GM23338 (cell line): ENCODE measurements around the gene MMP26. TPM values are rescaled to one million over a fixed set of nuclear protein-coding genes. Genes with fewer than 3 reads are reported as not detected.

Source experiments
- ATAC-seq: fragments of 200-7000 bp; cut with Tn5 transposase; 3 replicates; pipeline ENCODE4 v1.9.1; 2020
- DNase-seq: peaks from one replicate; pipeline ENCODE4 v3.0.0-alpha.2; 2015; ENCODE audit warnings: low spot score
- H2AFZ ChIP-seq: fragments of 200-600 bp; sonication (generic); 2 replicates; pipeline ENCODE4 v1.8.0; 2016; ENCODE audit warnings: antibody characterized with exemption, mild to moderate bottlenecking, moderate library complexity
- H3F3A ChIP-seq: fragments of 200-600 bp; sonication (generic); replicated peaks from 2 replicates; pipeline ENCODE4 v1.8.0; 2017; ENCODE audit warnings: antibody characterized with exemption, mixed run types, low read depth
- H3K27ac ChIP-seq: fragments of 200-600 bp; sonication (generic); 2 replicates; pipeline ENCODE4 v1.6.1; 2016; ENCODE audit warnings: low read depth
- H3K27me3 ChIP-seq: fragments of 200-600 bp; sonication (generic); 2 replicates; pipeline ENCODE4 v1.8.0; 2016; ENCODE audit warnings: mild to moderate bottlenecking, mixed run types, moderate library complexity; ENCODE audit not compliant: insufficient read depth
- H3K36me3 ChIP-seq: fragments of 200-600 bp; sonication (generic); 2 replicates; pipeline ENCODE4 v1.8.0; 2016; ENCODE audit warnings: mild to moderate bottlenecking; ENCODE audit not compliant: insufficient read depth
- H3K4me1 ChIP-seq: fragments of 200-600 bp; sonication (generic); 2 replicates; pipeline ENCODE4 v1.8.0; 2016; ENCODE audit warnings: mild to moderate bottlenecking, moderate library complexity; ENCODE audit not compliant: insufficient read depth
- H3K4me2 ChIP-seq: fragments of 200-600 bp; sonication (generic); 2 replicates; pipeline ENCODE4 v1.7.1; 2017; ENCODE audit warnings: mixed run types
- H3K4me3 ChIP-seq: fragments of 200-600 bp; sonication (generic); 2 replicates; pipeline ENCODE4 v1.6.1; 2016; ENCODE audit warnings: mixed run types
- H3K79me2 ChIP-seq: fragments of 200-600 bp; sonication (generic); replicated peaks from 2 replicates; pipeline ENCODE4 v1.8.0; 2017; ENCODE audit warnings: mild to moderate bottlenecking; ENCODE audit not compliant: insufficient read depth
- H3K9me2 ChIP-seq: fragments of 200-600 bp; sonication (generic); 2 replicates; pipeline ENCODE4 v1.8.0; 2017; ENCODE audit not compliant: insufficient read depth
- H4K20me1 ChIP-seq: fragments of 200-600 bp; sonication (generic); replicated peaks from 2 replicates; pipeline ENCODE4 v1.8.0; 2017; ENCODE audit warnings: mild to moderate bottlenecking; ENCODE audit not compliant: insufficient read depth
- H3K27ac Mint-ChIP-seq: 2 replicates; pipeline ENCODE4 v1.8.0; 2020; ENCODE audit warnings: inconsistent platforms, mild to moderate bottlenecking, moderate library complexity, mixed read lengths
- H3K27me3 Mint-ChIP-seq: 3 replicates; pipeline ENCODE4 v1.8.0; 2022; ENCODE audit warnings: low read depth, mild to moderate bottlenecking, moderate library complexity, mixed read lengths, inconsistent platforms; ENCODE audit not compliant: insufficient read depth, poor library complexity
- H3K36me3 Mint-ChIP-seq: 3 replicates; pipeline ENCODE4 v1.8.0; 2021; ENCODE audit warnings: low read depth, mild to moderate bottlenecking, inconsistent platforms, moderate library complexity, mixed read lengths
- H3K4me1 Mint-ChIP-seq: 3 replicates; pipeline ENCODE4 v1.8.0; 2020; ENCODE audit warnings: mild to moderate bottlenecking, inconsistent platforms, mixed read lengths
- H3K4me3 Mint-ChIP-seq: 3 replicates; pipeline ENCODE4 v1.8.0; 2021; ENCODE audit warnings: moderate library complexity, mild to moderate bottlenecking, inconsistent platforms, mixed read lengths
- H3K9me3 Mint-ChIP-seq: 3 replicates; pipeline ENCODE4 v1.8.0; 2020; ENCODE audit warnings: moderate library complexity, mild to moderate bottlenecking, inconsistent platforms, mixed read lengths
- CREB1 ChIP-seq: fragments of 250-450 bp; sonication (Bioruptor Pico); IDR thresholded peaks from 2 replicates; pipeline ENCODE4 v1.5.0; 2020; ENCODE audit warnings: low read depth, mild to moderate bottlenecking, moderate library complexity
- ETS1 ChIP-seq: IDR thresholded peaks from 2 replicates; pipeline ENCODE4 v1.6.1; 2016; ENCODE audit warnings: antibody characterized with exemption
- EZH2 ChIP-seq: fragments of 200-600 bp; sonication (generic); IDR thresholded peaks from one replicate; pipeline ENCODE4 v1.8.0; 2017; ENCODE audit warnings: antibody characterized with exemption, mild to moderate bottlenecking, low read depth; ENCODE audit not compliant: unreplicated experiment
- EZH2phosphoT487 ChIP-seq: fragments of 200-600 bp; sonication (generic); IDR thresholded peaks from one replicate; pipeline ENCODE4 v1.8.1; 2018; ENCODE audit warnings: antibody characterized with exemption; ENCODE audit not compliant: unreplicated experiment
- JUNB ChIP-seq: IDR thresholded peaks from one replicate; pipeline ENCODE4 v1.6.1; 2016; ENCODE audit warnings: antibody characterized with exemption; ENCODE audit not compliant: unreplicated experiment
- NANOG ChIP-seq: IDR thresholded peaks from 2 replicates; pipeline ENCODE4 v1.6.1; 2016; ENCODE audit warnings: antibody characterized with exemption, borderline replicate concordance
- POLR2AphosphoS5 ChIP-seq: IDR thresholded peaks from 2 replicates; pipeline ENCODE4 v1.6.1; 2016; ENCODE audit warnings: antibody characterized with exemption, low read depth
- REST ChIP-seq: IDR thresholded peaks from one replicate; pipeline ENCODE4 v1.6.1; 2018; ENCODE audit warnings: antibody characterized with exemption; ENCODE audit not compliant: unreplicated experiment
- STAT1 ChIP-seq: IDR thresholded peaks from one replicate; pipeline ENCODE4 v1.6.1; 2016; ENCODE audit warnings: antibody characterized with exemption; ENCODE audit not compliant: unreplicated experiment
- ZNF114 ChIP-seq: fragments of 250-450 bp; sonication (Bioruptor Pico); IDR thresholded peaks from 2 replicates; pipeline ENCODE4 v1.5.0; 2020; ENCODE audit warnings: mild to moderate bottlenecking, moderate library complexity
- ZNF331 ChIP-seq: fragments of 250-450 bp; sonication (Bioruptor Pico); IDR thresholded peaks from 2 replicates; pipeline ENCODE4 v1.5.0; 2020; ENCODE audit warnings: low read depth, mild to moderate bottlenecking, moderate library complexity
- polyA plus RNA-seq: library from polyadenylated mRNA; unstranded; fragments of >200 nt; fragmentation: Nextera tagmentation; extraction: Ambion mirVana; gene quantifications from 2 replicates; pipeline ENCODE4 v1.2.1, GENCODE V29; 2016
- total RNA-seq: library from RNA; depleted of rRNA; stranded (reverse); fragments of >200 nt; shearing (Covaris generic); gene quantifications from 2 replicates; pipeline ENCODE4 v1.2.3, GENCODE V29; 2014
- TF ChIP-seq, protein P1 (sequence below): fragments of 250-450 bp; sonication (Bioruptor Pico); IDR thresholded peaks from 2 replicates; pipeline ENCODE4 v1.5.0; 2020; ENCODE audit warnings: mild to moderate bottlenecking, moderate library complexity
- TF ChIP-seq, protein P2 (sequence below), 2 experiments: fragments of 200-600 bp in 1 of 2; sonication (generic) in 1 of 2; conservative IDR thresholded peaks; 2 replicates each; pipeline versions ENCODE4 v1.5.1 to v1.6.1; 2016 to 2017; ENCODE audit warnings: antibody characterized with exemption in 2 of 2, low read depth in 2 of 2, mild to moderate bottlenecking in 2 of 2, moderate library complexity in 1 of 2

Gene MMP26
- total and polyA plus RNA-seq, 2 experiments from 2014 or later = not detected

DNA sequence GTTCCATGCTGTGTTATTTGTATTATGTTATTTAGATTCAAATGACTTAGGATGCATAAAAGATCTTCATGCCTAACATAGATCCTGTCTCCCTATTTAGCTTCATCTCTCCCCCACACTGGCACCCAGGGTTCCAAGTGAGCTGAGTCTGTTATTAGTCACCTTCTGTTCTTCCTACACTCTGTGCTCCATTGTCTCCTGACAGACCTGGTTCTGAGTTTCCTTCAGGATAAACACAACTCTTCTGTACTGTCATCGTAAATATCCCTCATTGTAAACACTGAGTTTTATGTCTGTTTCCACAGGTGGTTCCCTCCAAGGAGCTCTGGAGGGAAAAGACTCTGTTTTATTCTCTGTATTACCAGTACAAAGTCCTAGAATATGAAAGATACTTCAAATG lies 8.7 kb downstream of the MMP26 start:
- H2AFZ ChIP-seq = 0 out of 2 replicates have a peak overlapping the region, but pooled peaks have one; percentile 53
- H3K4me3 ChIP-seq = no peak overlapping the region
- no peaks in the 10 kb centered on the region for H4K20me1 ChIP-seq
- H3K4me1 Mint-ChIP-seq = peaks cover 23% of the 10 kb centered on the region
- H3K9me3 Mint-ChIP-seq = no peaks in the 10 kb centered on the region
- H3K4me1 ChIP-seq = peaks cover 13% of the 10 kb centered on the region
- DNase-seq (no peak), ATAC-seq (no peak)
- H3K27ac Mint-ChIP-seq = no peak overlapping the region
- H3K27ac ChIP-seq = no peak overlapping the region
- H3K4me3 Mint-ChIP-seq = no peak overlapping the region
- H3K79me2 ChIP-seq = no peaks in the 10 kb centered on the region
- H3F3A ChIP-seq = no peaks in the 10 kb centered on the region
- no peaks in the 10 kb centered on the region for H3K36me3 Mint-ChIP-seq
- no peaks in the 10 kb centered on the region for H3K36me3 ChIP-seq
- peaks cover 2% of the 10 kb centered on the region for H3K27me3 Mint-ChIP-seq
- no peaks in the 10 kb centered on the region for H3K27me3 ChIP-seq
- 0 out of 2 replicates have a peak, but pooled peaks cover 6% of the 10 kb centered on the region for H3K9me2 ChIP-seq
- TF ChIP-seq ZNF331 (CRISPR knock-in tag) (no peak), EZH2phosphoT487 (no peak), REST (no peak), CREB1 (CRISPR knock-in tag) (no peak), POLR2AphosphoS5 (no peak), EZH2 (no peak), NANOG (no peak), STAT1 (no peak), JUNB (no peak), ZNF114 (CRISPR knock-in tag) (no peak), ETS1 (no peak)
- TF ChIP-seq, protein P1, sequence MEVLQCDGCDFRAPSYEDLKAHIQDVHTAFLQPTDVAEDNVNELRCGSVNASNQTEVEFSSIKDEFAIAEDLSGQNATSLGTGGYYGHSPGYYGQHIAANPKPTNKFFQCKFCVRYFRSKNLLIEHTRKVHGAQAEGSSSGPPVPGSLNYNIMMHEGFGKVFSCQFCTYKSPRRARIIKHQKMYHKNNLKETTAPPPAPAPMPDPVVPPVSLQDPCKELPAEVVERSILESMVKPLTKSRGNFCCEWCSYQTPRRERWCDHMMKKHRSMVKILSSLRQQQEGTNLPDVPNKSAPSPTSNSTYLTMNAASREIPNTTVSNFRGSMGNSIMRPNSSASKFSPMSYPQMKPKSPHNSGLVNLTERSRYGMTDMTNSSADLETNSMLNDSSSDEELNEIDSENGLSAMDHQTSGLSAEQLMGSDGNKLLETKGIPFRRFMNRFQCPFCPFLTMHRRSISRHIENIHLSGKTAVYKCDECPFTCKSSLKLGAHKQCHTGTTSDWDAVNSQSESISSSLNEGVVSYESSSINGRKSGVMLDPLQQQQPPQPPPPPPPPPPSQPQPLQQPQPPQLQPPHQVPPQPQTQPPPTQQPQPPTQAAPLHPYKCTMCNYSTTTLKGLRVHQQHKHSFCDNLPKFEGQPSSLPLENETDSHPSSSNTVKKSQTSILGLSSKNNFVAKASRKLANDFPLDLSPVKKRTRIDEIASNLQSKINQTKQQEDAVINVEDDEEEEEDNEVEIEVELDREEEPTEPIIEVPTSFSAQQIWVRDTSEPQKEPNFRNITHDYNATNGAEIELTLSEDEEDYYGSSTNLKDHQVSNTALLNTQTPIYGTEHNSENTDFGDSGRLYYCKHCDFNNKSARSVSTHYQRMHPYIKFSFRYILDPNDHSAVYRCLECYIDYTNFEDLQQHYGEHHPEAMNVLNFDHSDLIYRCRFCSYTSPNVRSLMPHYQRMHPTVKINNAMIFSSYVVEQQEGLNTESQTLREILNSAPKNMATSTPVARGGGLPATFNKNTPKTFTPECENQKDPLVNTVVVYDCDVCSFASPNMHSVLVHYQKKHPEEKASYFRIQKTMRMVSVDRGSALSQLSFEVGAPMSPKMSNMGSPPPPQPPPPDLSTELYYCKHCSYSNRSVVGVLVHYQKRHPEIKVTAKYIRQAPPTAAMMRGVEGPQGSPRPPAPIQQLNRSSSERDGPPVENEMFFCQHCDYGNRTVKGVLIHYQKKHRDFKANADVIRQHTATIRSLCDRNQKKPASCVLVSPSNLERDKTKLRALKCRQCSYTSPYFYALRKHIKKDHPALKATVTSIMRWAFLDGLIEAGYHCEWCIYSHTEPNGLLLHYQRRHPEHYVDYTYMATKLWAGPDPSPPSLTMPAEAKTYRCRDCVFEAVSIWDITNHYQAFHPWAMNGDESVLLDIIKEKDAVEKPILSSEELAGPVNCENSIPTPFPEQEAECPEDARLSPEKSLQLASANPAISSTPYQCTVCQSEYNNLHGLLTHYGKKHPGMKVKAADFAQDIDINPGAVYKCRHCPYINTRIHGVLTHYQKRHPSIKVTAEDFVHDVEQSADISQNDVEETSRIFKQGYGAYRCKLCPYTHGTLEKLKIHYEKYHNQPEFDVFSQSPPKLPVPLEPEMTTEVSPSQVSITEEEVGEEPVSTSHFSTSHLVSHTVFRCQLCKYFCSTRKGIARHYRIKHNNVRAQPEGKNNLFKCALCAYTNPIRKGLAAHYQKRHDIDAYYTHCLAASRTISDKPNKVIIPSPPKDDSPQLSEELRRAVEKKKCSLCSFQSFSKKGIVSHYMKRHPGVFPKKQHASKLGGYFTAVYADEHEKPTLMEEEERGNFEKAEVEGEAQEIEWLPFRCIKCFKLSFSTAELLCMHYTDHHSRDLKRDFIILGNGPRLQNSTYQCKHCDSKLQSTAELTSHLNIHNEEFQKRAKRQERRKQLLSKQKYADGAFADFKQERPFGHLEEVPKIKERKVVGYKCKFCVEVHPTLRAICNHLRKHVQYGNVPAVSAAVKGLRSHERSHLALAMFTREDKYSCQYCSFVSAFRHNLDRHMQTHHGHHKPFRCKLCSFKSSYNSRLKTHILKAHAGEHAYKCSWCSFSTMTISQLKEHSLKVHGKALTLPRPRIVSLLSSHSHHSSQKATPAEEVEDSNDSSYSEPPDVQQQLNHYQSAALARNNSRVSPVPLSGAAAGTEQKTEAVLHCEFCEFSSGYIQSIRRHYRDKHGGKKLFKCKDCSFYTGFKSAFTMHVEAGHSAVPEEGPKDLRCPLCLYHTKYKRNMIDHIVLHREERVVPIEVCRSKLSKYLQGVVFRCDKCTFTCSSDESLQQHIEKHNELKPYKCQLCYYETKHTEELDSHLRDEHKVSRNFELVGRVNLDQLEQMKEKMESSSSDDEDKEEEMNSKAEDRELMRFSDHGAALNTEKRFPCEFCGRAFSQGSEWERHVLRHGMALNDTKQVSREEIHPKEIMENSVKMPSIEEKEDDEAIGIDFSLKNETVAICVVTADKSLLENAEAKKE (CRISPR knock-in tag) = no peak
- TF ChIP-seq, protein P2, sequence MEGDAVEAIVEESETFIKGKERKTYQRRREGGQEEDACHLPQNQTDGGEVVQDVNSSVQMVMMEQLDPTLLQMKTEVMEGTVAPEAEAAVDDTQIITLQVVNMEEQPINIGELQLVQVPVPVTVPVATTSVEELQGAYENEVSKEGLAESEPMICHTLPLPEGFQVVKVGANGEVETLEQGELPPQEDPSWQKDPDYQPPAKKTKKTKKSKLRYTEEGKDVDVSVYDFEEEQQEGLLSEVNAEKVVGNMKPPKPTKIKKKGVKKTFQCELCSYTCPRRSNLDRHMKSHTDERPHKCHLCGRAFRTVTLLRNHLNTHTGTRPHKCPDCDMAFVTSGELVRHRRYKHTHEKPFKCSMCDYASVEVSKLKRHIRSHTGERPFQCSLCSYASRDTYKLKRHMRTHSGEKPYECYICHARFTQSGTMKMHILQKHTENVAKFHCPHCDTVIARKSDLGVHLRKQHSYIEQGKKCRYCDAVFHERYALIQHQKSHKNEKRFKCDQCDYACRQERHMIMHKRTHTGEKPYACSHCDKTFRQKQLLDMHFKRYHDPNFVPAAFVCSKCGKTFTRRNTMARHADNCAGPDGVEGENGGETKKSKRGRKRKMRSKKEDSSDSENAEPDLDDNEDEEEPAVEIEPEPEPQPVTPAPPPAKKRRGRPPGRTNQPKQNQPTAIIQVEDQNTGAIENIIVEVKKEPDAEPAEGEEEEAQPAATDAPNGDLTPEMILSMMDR (conservative IDR thresholded peaks at IDR 0.05; ENCODE audit: low read depth in 2 of 2) = no peak
- H3K4me2 ChIP-seq = peak overlapping the region; percentile 36; the same call in 1 of the 2 replicates
